NCI-H446 (cell line): ENCODE measurements around the gene SEMA3D.

ENCODE experiments used
- DNase-seq, 2 experiments: peaks; one replicate each; lab custom pipeline; 2025; lab: John Stamatoyannopoulos, UW

Gene SEMA3D

DNA sequence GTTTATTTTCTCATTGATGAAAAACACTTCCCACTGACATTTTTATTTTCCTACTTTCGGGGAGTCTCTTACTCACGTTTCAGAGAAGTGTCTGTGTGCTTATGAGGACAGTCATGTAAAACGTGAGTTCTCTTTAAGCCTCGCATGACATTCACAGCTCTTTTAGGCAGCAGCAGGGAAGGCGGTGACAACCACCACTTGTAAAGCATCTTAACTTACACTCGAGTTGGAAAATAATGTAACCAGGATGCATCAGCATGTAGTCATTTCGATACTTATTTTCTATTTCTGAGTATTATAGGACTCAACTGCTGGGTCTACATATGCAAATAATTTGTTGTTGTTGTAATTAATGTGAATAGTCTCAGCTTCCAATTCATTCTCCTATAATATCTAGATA lies 153.6 kb downstream of the SEMA3D start:
- no peak for DNase-seq

DNA sequence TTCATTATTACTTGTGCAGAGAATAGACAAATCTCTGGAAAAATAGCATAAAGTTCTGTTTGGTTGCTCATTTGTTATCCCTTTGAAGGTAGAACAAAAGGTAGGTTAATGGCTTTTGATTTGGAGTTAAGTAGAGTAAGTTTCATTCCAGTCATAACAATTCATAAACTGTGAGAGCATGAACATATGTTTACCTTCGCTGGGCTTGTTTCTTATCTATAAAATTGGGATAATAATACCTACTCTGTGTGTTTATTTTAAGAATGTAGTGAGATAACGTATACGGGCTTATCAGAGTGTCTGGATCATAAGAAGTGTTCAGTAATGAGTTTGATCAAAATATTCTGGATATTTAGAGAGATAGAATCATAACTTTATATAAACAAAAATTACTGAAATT lies 155.4 kb downstream of the SEMA3D start:
- DNase-seq: no peak

DNA sequence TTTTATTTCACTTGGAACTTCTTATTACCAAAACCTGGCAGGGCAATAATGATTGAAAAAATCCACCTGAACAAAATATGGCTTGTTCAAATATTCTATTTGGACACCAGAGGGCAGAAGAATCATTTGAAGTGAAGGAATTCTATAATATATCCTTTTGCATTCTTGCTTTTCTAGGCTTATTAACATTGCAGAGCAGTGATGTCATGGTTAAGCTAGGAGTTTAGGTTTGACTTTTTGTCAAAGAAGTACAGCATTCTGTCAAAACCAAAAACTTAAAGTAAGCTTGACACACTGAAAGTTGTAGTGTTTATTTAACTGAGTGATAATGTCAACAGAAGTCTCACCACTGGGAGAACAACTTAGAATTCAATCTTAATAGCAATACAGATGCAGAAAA lies 156.0 kb downstream of the SEMA3D start:
- peak in 1 of 2 experiments; percentile 47 for DNase-seq

DNA sequence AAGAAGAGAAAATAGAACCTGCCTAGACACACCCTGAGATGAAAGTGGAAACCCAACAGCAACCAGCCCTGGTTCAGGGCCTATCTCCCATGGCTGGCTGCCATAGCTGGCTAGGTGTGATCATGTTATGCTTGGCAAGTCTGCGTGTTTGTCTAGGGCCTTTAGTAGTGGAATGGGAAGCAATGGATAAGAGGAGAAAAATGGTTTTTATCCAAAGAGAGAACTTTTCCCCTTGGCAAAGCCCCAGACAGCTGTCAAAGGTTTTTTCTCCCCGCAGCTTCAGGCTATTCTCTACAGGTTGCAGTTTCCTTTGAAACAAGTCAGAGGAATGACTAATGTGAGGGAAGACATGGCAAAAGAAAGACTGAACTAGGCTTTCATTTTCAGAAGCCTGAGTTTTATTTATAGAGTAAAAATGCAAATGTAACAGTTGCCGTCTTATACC lies 161.5 kb downstream of the SEMA3D start:
- peak in 1 of 2 experiments; percentile 27 for DNase-seq

GRCh38 chr7:85023916-85024315 lies 162.9 kb downstream of the SEMA3D start:
- DNase-seq: no peak

DNA sequence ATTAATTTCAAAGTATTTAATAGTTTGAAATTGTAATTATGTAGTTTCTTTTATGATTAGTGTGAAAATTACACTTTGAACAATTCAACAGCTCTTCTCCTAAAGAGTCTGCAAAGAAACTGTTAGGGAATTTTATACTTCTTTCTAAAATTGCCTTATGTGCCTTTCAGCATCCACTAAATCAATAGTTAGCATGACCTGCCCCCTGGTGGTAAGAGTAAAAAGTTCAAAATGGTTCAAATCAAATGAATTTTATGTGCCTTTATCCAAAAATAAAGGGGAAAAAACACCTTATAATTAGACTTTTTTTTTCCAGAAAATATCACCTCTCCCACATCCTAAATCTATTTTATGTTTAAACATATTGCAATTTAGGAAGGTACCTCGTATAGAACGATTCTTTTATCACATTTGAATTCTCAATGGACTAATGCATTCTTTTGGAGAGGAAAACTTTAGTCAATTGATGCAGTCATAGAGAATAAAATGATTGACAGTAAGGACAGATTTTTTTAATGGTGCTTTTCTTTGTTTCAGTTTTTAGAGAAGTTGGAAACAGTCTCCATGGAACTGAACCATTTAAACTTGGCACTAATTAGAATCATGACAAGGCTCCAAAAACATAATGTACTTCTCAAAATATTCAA lies 163.7 kb downstream of the SEMA3D start:
- DNase-seq: peak; percentile 56 to 75

DNA sequence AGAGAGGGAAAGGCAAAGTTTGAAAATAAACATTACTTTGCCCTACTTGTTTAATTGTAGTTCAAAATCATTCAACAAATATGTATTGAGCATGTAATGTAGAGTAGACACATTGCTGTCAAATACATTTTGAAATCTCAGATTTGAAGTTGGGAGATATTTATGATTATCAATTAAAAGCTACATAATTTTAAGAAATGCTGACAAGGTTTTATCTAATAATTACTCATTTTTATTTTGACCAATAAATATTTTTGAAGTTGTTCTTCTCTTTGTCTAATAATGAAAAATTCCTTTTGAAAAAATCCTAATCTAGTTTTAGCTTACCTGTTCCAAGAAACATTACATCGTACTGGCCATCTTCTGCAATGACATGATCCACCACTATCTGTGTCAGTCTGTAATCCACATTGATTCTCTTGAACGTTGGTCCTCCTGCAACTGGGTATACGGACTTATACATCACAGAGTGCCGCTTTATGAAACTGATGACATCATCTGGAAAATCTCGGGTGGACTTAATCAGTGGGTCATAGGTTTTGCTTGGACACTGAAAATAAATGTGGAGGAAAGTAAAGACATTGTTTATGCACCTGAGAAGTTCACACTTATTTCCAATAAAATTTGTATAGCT lies 164.7 kb downstream of the SEMA3D start:
- no peak for DNase-seq

DNA sequence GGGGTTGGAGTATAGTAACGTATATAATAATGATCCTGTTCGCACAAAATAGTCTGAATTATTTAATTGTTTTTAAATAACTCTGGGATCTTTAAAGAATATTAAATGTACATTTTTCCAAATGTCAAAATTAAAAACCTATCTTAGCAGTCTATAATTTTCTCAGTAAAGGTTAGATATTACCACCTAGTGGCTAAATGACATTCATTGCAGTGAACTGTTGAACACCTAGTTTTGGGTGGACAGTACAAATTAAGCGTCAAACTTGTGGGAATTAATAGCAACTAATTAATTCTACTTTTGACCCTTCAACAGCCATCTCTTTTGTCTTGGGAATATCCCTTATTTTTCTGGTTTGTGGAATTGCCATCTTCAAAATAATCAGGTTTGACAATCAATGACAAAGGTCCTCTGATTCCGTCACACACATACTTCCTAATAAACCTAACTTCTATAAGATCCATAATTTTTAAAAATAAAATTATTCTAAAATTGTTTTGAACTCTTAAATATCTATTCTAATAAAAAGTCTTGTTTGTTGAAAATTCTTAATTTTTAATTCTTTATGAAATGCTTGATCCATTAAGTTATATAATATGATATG lies 165.7 kb downstream of the SEMA3D start:
- peak in 1 of 2 experiments; percentile 52 for DNase-seq

DNA sequence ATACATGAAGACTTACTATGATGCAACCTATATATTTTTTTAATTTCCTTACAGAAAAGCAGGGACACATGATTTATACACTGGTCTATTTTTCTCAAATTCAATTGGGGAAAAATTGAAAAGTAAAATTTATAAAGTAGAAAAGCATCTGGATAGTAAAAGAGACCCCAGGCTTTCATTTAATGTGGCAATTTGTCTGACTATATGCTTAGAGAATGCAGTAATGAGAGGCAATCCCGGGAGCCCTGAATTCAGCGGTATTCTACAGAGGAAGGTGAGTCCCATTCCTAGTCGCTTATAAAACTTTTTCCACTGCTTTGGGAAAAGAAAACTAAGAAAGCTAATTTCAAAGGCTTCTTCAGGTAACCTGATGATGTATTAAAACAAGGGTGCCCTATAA lies 167.1 kb downstream of the SEMA3D start:
- no peak for DNase-seq

DNA sequence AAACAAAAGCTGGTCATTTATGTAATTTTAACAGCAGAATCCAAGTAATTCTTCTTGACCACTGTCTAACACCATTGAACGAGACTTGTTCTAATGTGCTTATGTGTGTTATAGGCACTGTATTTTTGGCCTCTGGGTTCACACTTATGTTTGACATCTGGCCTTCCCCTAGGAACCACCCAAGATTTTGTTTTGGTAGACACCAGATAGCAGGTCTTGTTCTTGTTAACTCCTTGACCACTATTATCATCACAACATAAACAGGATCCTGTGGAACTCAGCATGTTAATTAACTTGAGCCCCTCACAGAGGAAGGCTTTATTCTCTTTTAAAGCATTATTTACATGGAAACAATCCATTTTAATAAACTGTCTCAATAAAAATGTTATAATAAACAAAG lies 167.7 kb downstream of the SEMA3D start:
- no peak for DNase-seq

DNA sequence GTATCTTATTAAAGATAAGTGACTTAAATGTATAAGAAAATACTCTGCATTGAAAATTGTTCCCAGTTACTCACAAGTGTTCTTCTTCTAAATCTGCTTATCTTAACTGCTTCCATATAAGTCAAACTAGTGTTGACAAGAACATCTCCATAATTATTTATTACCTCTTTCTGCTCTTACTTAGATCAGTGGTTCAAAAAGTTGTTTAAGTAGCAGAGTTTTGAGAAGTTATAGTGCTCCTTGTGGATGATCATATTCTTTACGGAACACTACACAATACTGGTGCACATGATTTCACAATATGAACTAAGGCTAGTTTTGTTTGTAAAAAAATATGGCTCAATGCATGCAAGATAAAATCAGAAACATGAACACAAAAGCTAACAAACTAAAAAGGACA lies 168.4 kb downstream of the SEMA3D start:
- no peak for DNase-seq

DNA sequence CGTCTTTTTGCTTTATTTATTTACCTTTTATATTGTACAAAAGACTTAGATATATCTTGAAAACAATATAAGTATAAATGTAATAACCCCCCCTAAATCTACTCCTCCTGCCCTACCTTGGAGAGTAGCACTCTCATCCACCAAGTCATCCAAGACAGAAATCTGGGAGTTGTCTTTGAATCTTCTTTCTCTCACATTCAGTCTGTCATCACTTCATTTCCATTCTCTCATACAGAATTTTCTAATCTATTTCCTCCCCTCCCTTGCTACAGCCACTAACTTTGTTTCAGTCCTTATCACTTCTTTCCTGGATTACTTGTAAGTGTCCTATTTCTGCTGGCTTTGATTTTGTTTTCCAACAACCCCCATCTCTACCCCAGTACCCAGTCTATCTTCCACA lies 170.6 kb downstream of the SEMA3D start:
- DNase-seq: no peak

- DNase-seq: peak; percentile 69 to 82
These were observed 171.8 kb downstream of the SEMA3D start for GRCh38 chr7:85014936-85015660.

DNA sequence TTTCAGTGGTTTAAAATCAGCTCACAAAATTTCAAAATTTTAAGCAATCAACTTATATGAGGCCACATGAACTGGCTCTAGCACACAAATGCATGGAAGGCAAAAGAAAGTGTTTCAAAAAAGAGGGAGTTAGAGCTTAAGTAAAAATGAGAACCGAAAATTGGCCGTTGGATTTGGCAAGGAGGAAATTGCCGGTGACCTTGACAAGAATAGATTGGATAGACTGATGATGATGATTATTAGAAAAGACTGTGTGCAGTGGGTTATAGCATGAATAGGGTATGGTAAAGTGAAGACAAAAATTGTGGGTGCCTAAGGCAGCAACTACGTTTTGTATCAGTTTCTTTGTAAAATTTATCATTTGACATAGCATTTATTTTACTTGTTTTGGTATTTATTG lies 175.7 kb downstream of the SEMA3D start:
- no peak for DNase-seq

- DNase-seq: peak in 1 of 2 experiments; percentile 79
These were observed 176.6 kb downstream of the SEMA3D start for GRCh38 chr7:85010306-85010705.

GRCh38 chr7:85006754-85007153 lies 180.1 kb downstream of the SEMA3D start:
- no peak for DNase-seq

DNA sequence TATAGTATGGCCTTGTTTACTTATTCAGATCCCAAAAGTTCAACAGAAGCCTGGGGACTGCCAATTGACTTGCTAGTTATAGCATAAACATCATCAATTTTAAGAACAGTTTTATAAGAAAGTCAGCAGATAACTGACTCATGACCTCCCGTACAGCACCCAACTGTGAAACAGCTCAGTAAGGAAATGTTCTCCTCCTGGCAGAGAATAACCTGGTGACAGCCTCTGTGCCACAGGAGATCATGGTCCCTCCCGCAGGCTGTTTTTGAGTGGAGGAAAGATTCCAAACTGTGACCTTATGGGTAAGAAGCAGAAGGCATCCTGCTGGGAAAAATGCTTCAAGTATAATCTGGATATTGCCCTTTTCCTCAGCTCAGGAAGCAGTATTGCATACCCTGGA lies 182.5 kb downstream of the SEMA3D start:
- DNase-seq: peak; percentile 45 to 88

- peak; percentile 55 to 79 for DNase-seq
These were observed 185.1 kb downstream of the SEMA3D start for GRCh38 chr7:85001495-85002345.

GRCh38 chr7:85000735-85001350 lies 186.0 kb downstream of the SEMA3D start:
- DNase-seq: peak; percentile 74 to 94

DNA sequence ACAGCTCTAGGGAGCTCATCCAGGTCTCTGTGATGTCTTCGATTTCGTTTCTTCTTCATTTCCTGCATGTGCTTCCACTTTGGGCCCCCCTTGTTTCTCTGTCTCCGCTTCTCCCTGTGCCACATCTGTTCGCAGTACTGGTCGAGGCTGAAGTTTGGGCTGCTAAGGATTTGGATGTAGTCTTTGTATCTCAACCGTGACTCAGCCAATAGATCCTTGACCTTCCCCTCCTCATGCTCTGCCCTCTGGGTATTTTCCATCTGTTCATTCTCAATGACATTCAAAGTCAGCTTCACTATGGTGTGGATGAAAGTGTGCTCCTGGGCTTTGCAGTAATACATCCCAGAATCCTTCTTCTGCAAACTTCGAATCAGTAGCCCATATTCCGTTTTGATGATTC lies 187.4 kb downstream of the SEMA3D start:
- DNase-seq: peak in 1 of 2 experiments; percentile 49

GRCh38 chr7:84998665-84999064 lies 188.2 kb downstream of the SEMA3D start:
- no peak for DNase-seq
